Pancreas (tissue), 10 donors: ENCODE measurements around the gene F11R. TPM values are rescaled to one million over a fixed set of nuclear protein-coding genes. Genes with fewer than 3 reads are reported as not detected.
"Not testable (repeated sequence)": the region's sequence is repeated elsewhere in the genome, so short reads cannot be mapped to it uniquely, and the experiment has no call there.

Experiments used
- ATAC-seq, 4 donors: fragments of 200-7000 bp; cut with Tn5 transposase; one replicate each; pipeline versions ENCODE4 v1.8.0 to v1.9.1; 2020; ENCODE audit warnings: mild to moderate bottlenecking in 4 of 4, moderate library complexity in 4 of 4
- DNase-seq, 6 donors: peaks; one replicate each; pipeline ENCODE4 v3.0.0-alpha.2; 2020
- FAIRE-seq: peaks from 2 replicates; lab custom pipeline; 2012; peaks lifted over from hg19 to GRCh38; lab: Jason Lieb, UNC
- H3K27ac ChIP-seq, 4 donors: fragments of 200-600 bp; sonication (generic); 1 replicate in 3 of 4; 2 replicates in 1 of 4; pipeline versions ENCODE4 v1.5.0 to v1.8.0; 2020
- H3K27me3 ChIP-seq, 4 donors: fragments of 200-600 bp; one replicate each; pipeline ENCODE4 v1.8.0; 2021
- H3K36me3 ChIP-seq, 3 donors: fragments of 200-600 bp; sonication (generic) in 1 of 3; one replicate each; pipeline versions ENCODE4 v1.5.0 to v1.8.0; 2020 to 2021
- H3K4me1 ChIP-seq, 3 donors: fragments of 200-600 bp; one replicate each; pipeline ENCODE4 v1.8.0; 2021
- H3K4me3 ChIP-seq, 4 donors: fragments of 200-600 bp; sonication (generic) in 2 of 4; one replicate each; pipeline versions ENCODE4 v1.5.0 to v1.8.0; 2020 to 2021
- H3K9me3 ChIP-seq, 4 donors: fragments of 200-600 bp; one replicate each; pipeline ENCODE4 v1.8.0; 2021
- WGBS, 2 donors: extraction: QIAGEN DNeasy Blood & Tissue Kit; methylation state at CpG; one replicate each; pipeline ENCODE4 v1.1.7; 2013; 5-methylcytosine and 5-hydroxymethylcytosine counted together
- intact Hi-C, 3 donors: fragments of 100-400 bp; cut with DNase I; formaldehyde crosslinking; loops; one replicate each; pipeline versions ENCODE4 v1.11.1 to v1.14.2; 2022
- polyA plus RNA-seq, 2 donors: library from polyadenylated mRNA; stranded (reverse); fragments of 200-250 nt; gene quantifications; one replicate each; pipeline ENCODE4 v1.2.3, GENCODE V29; 2013
- total RNA-seq, 6 donors: library from RNA; stranded (reverse); fragmentation: NEBNext Ultra II Directional in 4 of 6; extraction: Animal tissue kit (Norgen Biotek cat#: 25700) in 4 of 6; gene quantifications; one replicate each; pipeline versions ENCODE4 v1.2.1 to v1.2.4, GENCODE V29; 2021 to 2023
- TF ChIP-seq, protein P1 (sequence below), 4 donors: fragments of 200-600 bp; sonication (generic) in 3 of 4; IDR thresholded peaks; one replicate each; pipeline versions ENCODE4 v1.5.0 to v1.8.0; 2021; ENCODE audit warnings: antibody characterized with exemption in 4 of 4
- donor health status: healthy with polysubstance abuse.
- donor health status: DM: no; HTN: no; CAD: no; lungs with moderate emphysema.
- donor health status: DM: no; HTN: no; CAD: no.
- donor health status: control.
- donor health status: control.
- donor health status: Bipolar disorder and iron deficiency.
- donor health status: DM: yes; HTN: yes; CAD: no.
- donor health status: DM: no; HTN: no; CAD: no.
- donor health status: DM: no; HTN: no; CAD: no.
- donor health status: DM: yes; HTN: yes; CAD: no.

The F11R gene
- total and polyA plus RNA-seq, 8 donors = 22.7 to 59.5 (median 36.9) TPM

DNA sequence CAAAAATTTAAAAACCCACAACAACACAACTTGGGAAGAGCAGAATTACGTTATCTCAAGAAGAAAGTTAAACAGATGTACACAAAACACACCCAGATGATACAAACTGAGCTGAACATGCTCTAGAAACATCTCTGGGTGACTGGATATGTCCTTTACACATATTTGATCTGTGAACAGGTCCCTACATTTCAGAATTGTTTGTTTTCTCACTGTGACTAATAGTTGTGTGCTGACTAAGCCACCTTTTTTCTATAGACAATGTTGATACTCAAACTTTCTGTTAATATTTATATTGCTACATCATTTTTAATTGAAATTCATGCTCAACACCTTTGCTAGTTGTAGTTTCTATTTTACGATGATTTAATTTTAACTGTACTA is 1.0 kb upstream of the F11R start:
- Histone ChIP-seq H3K4me1 (peaks cover 12 to 33% (median 26%) of the 10 kb centered on the region in 3 donors), H3K27me3 (no peaks in the 10 kb centered on the region), H3K36me3 (no peaks in the 10 kb centered on the region), H3K9me3 (no peaks in the 10 kb centered on the region), H3K4me3 (peak overlapping the region in 3 of 4 donors; percentile 12 to 88 (median 72)), H3K27ac (peak overlapping the region; percentile 70 to 93 (median 82))
- TF ChIP-seq, protein P1, sequence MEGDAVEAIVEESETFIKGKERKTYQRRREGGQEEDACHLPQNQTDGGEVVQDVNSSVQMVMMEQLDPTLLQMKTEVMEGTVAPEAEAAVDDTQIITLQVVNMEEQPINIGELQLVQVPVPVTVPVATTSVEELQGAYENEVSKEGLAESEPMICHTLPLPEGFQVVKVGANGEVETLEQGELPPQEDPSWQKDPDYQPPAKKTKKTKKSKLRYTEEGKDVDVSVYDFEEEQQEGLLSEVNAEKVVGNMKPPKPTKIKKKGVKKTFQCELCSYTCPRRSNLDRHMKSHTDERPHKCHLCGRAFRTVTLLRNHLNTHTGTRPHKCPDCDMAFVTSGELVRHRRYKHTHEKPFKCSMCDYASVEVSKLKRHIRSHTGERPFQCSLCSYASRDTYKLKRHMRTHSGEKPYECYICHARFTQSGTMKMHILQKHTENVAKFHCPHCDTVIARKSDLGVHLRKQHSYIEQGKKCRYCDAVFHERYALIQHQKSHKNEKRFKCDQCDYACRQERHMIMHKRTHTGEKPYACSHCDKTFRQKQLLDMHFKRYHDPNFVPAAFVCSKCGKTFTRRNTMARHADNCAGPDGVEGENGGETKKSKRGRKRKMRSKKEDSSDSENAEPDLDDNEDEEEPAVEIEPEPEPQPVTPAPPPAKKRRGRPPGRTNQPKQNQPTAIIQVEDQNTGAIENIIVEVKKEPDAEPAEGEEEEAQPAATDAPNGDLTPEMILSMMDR (IDR thresholded peaks at IDR 0.05) = no peak
- WGBS, 2 donors = 73 to 74% methylated on average over 2 of the region's 2 CpGs
- DNase-seq = no peak
- ATAC-seq = no peak
- intact Hi-C loops = no loop called here
- no peak for FAIRE-seq

DNA sequence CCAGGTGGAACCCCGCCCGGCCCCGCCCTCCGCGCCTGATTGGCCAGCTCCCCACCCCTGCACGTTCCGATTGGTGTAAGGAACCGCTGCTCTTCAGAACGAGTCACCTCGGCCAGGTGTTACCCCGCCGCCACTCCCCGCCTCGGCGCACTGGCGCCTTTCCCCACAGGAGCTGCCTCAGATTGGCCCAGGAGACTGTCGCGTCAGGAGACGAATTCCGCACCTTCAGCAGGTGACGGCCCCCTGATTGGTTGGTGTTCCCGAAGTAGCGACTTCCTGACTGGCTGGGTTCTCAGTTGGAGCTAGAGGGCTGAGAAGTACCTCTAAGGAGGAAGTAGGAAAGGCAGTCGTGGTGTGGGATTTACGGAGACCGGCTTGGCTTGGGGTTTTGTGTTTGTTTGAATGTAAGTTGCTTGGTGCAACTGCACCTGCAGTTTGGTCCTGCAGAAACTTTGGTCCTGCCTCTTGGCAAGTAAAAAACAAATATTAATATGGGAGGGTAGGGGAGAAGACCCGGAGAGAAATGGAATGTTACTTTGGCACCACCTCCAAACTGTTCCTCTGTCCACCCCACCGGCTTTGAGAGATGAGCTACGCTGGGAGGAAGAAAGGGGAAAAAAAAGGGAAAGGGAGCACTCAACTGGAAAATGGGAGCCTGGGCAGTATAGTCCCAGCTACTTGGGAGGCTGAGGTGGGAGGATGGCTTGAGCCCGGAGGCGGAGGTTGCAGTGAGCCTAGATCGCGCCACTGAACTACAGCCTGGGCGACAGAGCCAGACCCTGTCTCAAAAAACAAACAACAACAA is 415 bp upstream of the F11R start:
- Histone ChIP-seq H3K27ac (peak overlapping the region; percentile 85 to 93 (median 88)), H3K9me3 (no peaks in the 10 kb centered on the region), H3K36me3 (no peaks in the 10 kb centered on the region), H3K27me3 (no peaks in the 10 kb centered on the region), H3K4me1 (peaks cover 12 to 33% (median 26%) of the 10 kb centered on the region in 3 donors), H3K4me3 (peak overlapping the region; percentile 47 to 88 (median 74))
- WGBS, 2 donors = 8 to 12% methylated on average over 33 to 34 of the region's 34 CpGs
- no peak for FAIRE-seq
- DNase-seq = peak; percentile 97 to 100 (median 99)
- peak; percentile 94 to 96 (median 96) for ATAC-seq
- intact Hi-C loops = no loop called here
- TF ChIP-seq, protein P1 (IDR thresholded peaks at IDR 0.05) = no peak

DNA sequence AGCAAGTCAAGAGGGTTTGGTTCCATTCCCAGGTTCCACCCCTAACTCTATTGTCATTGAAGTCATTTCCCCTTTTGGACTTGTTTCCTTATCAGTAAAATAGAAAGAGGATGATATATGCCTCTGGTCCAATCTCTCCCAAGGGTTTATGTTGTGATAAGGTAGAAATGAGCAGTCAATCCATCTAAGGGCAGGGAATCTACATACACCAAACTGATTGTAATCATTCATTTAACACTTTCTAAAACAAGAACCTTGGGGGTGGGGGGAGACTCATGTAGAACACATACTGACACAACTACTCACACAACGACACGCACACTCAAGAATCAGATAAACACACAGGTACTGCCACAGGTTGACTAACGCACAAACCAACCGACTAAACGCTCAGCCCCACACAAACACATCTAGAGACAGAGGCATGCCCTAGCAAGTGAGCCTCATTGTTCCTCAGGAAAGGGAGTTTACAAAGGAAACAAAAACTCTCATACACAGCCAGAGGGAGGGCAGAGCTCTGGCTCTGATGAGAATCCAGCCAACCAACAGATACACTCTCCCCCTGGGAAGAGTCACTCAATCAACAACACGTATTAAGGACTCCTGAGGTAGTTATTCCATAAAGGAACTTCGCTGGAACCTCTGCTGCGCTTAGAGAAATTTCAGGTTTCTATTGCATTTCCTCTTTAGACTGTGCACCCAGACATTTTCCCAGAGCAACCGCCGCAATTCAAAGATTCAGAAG is 1.0 kb downstream of the F11R start:
- TF ChIP-seq, protein P1 (IDR thresholded peaks at IDR 0.05) = no peak
- 3 to 6% methylated on average over 10 of the region's 10 CpGs for WGBS, 2 donors
- ATAC-seq (peak in 2 of 4 donors; percentile 1 to 9), FAIRE-seq (no peak), DNase-seq (no peak)
- H3K4me3 ChIP-seq = peak overlapping the region; percentile 47 to 88 (median 74)
- intact Hi-C loops = no loop called here
- peak overlapping the region; percentile 85 to 93 (median 88) for H3K27ac ChIP-seq
- no peaks in the 10 kb centered on the region for H3K27me3 ChIP-seq
- no peaks in the 10 kb centered on the region for H3K9me3 ChIP-seq
- H3K36me3 ChIP-seq = no peaks in the 10 kb centered on the region
- H3K4me1 ChIP-seq = peaks cover 12 to 37% (median 26%) of the 10 kb centered on the region in 3 donors

DNA sequence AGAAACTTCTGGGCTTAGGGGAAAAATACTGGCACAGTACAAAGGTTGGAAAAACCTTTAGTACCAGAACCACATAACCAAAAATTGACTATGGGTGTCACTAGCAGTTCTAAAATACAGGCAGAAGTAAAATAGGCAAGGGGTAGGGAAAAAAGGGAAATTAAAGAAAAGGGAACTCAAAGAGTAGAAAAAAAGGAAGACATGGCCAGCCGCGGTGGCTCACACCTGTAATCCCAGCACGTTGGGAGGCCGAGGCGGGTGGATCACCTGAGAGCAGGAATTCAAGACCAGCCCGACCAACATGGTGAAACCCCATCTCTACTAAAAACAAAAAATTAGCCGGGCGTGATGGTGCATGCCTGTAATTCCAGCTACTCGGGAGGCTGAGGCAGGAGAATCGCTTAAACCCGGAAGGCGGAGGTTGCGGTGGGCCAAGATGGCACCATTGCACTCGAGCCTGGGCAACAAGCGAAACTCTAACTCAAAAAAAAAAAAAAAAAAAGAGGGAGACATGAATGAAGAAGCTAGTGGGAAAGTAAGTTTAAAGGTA is 1.8 kb downstream of the F11R start:
- H3K9me3 ChIP-seq, intact Hi-C loops, ATAC-seq, H3K36me3 ChIP-seq, H3K27me3 ChIP-seq, H3K27ac ChIP-seq, DNase-seq, FAIRE-seq: not testable (repeated sequence)
- Histone ChIP-seq H3K4me3 (peak overlapping the region in 2 of 4 donors; percentile 72 to 88), H3K4me1 (peaks cover 16 to 45% (median 32%) of the 10 kb centered on the region in 3 donors)
- 82 to 90% methylated on average over 15 of the region's 15 CpGs for WGBS, 2 donors

DNA sequence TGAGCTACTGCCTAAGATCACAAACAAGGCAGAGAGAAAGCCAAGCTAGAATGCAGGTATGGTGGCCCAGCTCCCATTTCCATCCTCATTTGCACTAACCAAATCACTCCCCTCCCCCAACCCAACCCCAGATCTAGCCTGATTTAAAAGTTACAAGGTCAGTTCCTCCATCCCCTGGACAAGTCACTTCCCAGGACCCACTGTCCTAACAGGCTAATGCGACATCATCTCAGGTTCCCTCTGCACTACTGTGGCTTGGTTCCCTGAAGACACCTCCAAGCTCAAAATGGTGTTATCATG is 2.4 kb downstream of the F11R start:
- H3K9me3 ChIP-seq = no peaks in the 10 kb centered on the region
- peaks cover 21 to 47% (median 34%) of the 10 kb centered on the region in 3 donors for H3K4me1 ChIP-seq
- FAIRE-seq (no peak), DNase-seq (no peak), ATAC-seq (no peak)
- peak overlapping the region in 1 of 4 donors; percentile 52 for H3K27ac ChIP-seq
- intact Hi-C loops = no loop called here
- peak overlapping the region in 1 of 4 donors; percentile 0 for H3K4me3 ChIP-seq
- no peaks in the 10 kb centered on the region for H3K36me3 ChIP-seq
- 86 to 94% methylated on average over 1 of the region's 1 CpG for WGBS, 2 donors
- TF ChIP-seq, protein P1 (IDR thresholded peaks at IDR 0.05) = no peak
- no peaks in the 10 kb centered on the region for H3K27me3 ChIP-seq
